Caco-2 (cell line): Measurements from ENCODE around the gene SEC31A. TPM values are rescaled to one million over a fixed set of nuclear protein-coding genes. Genes with fewer than 3 reads are reported as not detected.

Experiments
- BruUV-seq: library from RNA; stranded (reverse); fragments of 400-500 nt; replicated peaks from 2 replicates; lab custom pipeline; 2021; lab: Mats Ljungman, UMichigan
- CTCF ChIA-PET: fragments of 300-600 bp; sonication (Branson Sonifier 250); formaldehyde crosslinking; loops from one replicate; lab custom pipeline; 2022; ENCODE audit warnings: antibody characterized with exemption; lab: Charles Lee
- POLR2A ChIA-PET: fragments of 300-600 bp; sonication (Branson Sonifier 250); formaldehyde crosslinking; loops from one replicate; lab custom pipeline; 2022; ENCODE audit warnings: antibody characterized with exemption; lab: Charles Lee
- DNase-seq, 2 experiments: peaks; one replicate each; pipeline versions ENCODE4 v3.0.0 to v3.0.0-alpha.2; 2020 to 2022
- H3K27me3 ChIP-seq: replicated peaks from 2 replicates; pipeline ENCODE4 v1.6.0; 2011; ENCODE audit warnings: low read length; ENCODE audit not compliant: control insufficient read depth, insufficient read depth
- H3K36me3 ChIP-seq: 2 replicates; pipeline ENCODE4 v1.5.1; 2011; ENCODE audit warnings: low read length; ENCODE audit not compliant: control insufficient read depth, insufficient read depth
- H3K4me1 ChIP-seq: fragments of 250-450 bp; sonication (Bioruptor Pico); 2 replicates; pipeline ENCODE4 v1.5.1; 2020; ENCODE audit warnings: mild to moderate bottlenecking
- H3K4me3 ChIP-seq: 2 replicates; pipeline ENCODE4 v1.5.1; 2011; ENCODE audit warnings: low read depth, mild to moderate bottlenecking, control low read depth, low read length
- H3K9me3 ChIP-seq: fragments of 250-450 bp; sonication (Bioruptor Pico); 2 replicates; pipeline ENCODE4 v1.5.1; 2020; ENCODE audit warnings: mild to moderate bottlenecking, moderate library complexity
- H3K27ac Mint-ChIP-seq: one replicate; pipeline ENCODE4 v1.8.0; 2022; ENCODE audit warnings: mixed read lengths; ENCODE audit not compliant: unreplicated experiment
- H3K27me3 Mint-ChIP-seq: one replicate; pipeline ENCODE4 v1.8.0; 2022; ENCODE audit warnings: mixed read lengths; ENCODE audit not compliant: insufficient read depth, unreplicated experiment
- H3K36me3 Mint-ChIP-seq: one replicate; pipeline ENCODE4 v1.8.0; 2022; ENCODE audit warnings: mild to moderate bottlenecking, mixed read lengths; ENCODE audit not compliant: insufficient read depth, unreplicated experiment
- H3K4me1 Mint-ChIP-seq: one replicate; pipeline ENCODE4 v1.8.0; 2022; ENCODE audit warnings: low read depth, mixed read lengths; ENCODE audit not compliant: unreplicated experiment
- H3K4me3 Mint-ChIP-seq: one replicate; pipeline ENCODE4 v1.8.0; 2022; ENCODE audit warnings: mild to moderate bottlenecking, moderate library complexity, mixed read lengths; ENCODE audit not compliant: unreplicated experiment
- H3K9me3 Mint-ChIP-seq: one replicate; pipeline ENCODE4 v1.8.0; 2022; ENCODE audit warnings: mixed read lengths; ENCODE audit not compliant: unreplicated experiment
- CTCF ChIP-seq, 2 experiments: fragments of 200-600 bp in 1 of 2; IDR thresholded peaks; 1 replicate in 1 of 2; 2 replicates in 1 of 2; pipeline versions ENCODE4 v1.5.1 to v1.8.0; 2011 to 2022; ENCODE audit warnings: antibody characterized with exemption in 1 of 2, control low read depth in 1 of 2, inconsistent platforms in 1 of 2, low read depth in 1 of 2, low read length in 1 of 2, mild to moderate bottlenecking in 1 of 2, moderate library complexity in 1 of 2; ENCODE audit not compliant: insufficient read depth in 1 of 2, severe bottlenecking in 1 of 2, unreplicated experiment in 1 of 2
- intact Hi-C: fragments of 100-400 bp; cut with micrococcal nuclease; formaldehyde crosslinking; loops from one replicate; pipeline ENCODE4 v1.10.0; 2022; ENCODE audit not compliant: unreplicated experiment
- total RNA-seq: library from RNA; stranded (reverse); gene quantifications from 2 replicates; pipeline ENCODE4 v1.2.3, GENCODE V29; 2022

The SEC31A gene
- total RNA-seq, 1 experiment from 2014 or later = 175 TPM

- Histone ChIP-seq H3K36me3 (no peaks in the 10 kb centered on the region), H3K9me3 (no peaks in the 10 kb centered on the region), H3K4me3 (no peak overlapping the region), H3K4me1 (peaks cover 9% of the 10 kb centered on the region), H3K27me3 (no peaks in the 10 kb centered on the region)
- POLR2A ChIA-PET = no interaction called here
- H3K4me3 Mint-ChIP-seq = no peak overlapping the region
- peaks cover 14% of the 10 kb centered on the region for H3K4me1 Mint-ChIP-seq
- BruUV-seq = no TSS peak
- intact Hi-C loops = no loop called here
- no peaks in the 10 kb centered on the region for H3K9me3 Mint-ChIP-seq
- CTCF ChIA-PET = no interaction called here
- H3K36me3 Mint-ChIP-seq = no peaks in the 10 kb centered on the region
- TF ChIP-seq CTCF (IDR thresholded peaks at IDR 0.05; ENCODE audit: insufficient read depth in 1 of 2, low read depth in 1 of 2, low read length in 1 of 2, severe bottlenecking in 1 of 2, unreplicated experiment in 1 of 2) = no peak
- H3K27ac Mint-ChIP-seq = no peak overlapping the region
- no peaks in the 10 kb centered on the region for H3K27me3 Mint-ChIP-seq
- no peak for DNase-seq
These were observed 101.8 kb downstream of the SEC31A start for GRCh38 chr4:82789025-82789776.

GRCh38 chr4:82787342-82787741 lies 103.6 kb downstream of the SEC31A start:
- peaks cover 19% of the 10 kb centered on the region for H3K4me1 Mint-ChIP-seq
- Histone ChIP-seq H3K27me3 (no peaks in the 10 kb centered on the region), H3K9me3 (no peaks in the 10 kb centered on the region), H3K4me3 (no peak overlapping the region), H3K36me3 (no peaks in the 10 kb centered on the region), H3K4me1 (peaks cover 17% of the 10 kb centered on the region)
- ChIA-PET CTCF (no interaction called here), POLR2A (no interaction called here)
- intact Hi-C loops = no loop called here
- no peak overlapping the region for H3K27ac Mint-ChIP-seq
- no peak for TF ChIP-seq CTCF (IDR thresholded peaks at IDR 0.05; ENCODE audit: insufficient read depth in 1 of 2, low read depth in 1 of 2, low read length in 1 of 2, severe bottlenecking in 1 of 2, unreplicated experiment in 1 of 2)
- H3K36me3 Mint-ChIP-seq = no peaks in the 10 kb centered on the region
- H3K4me3 Mint-ChIP-seq = no peak overlapping the region
- H3K27me3 Mint-ChIP-seq = no peaks in the 10 kb centered on the region
- DNase-seq = no peak
- BruUV-seq = no TSS peak
- no peaks in the 10 kb centered on the region for H3K9me3 Mint-ChIP-seq

DNA sequence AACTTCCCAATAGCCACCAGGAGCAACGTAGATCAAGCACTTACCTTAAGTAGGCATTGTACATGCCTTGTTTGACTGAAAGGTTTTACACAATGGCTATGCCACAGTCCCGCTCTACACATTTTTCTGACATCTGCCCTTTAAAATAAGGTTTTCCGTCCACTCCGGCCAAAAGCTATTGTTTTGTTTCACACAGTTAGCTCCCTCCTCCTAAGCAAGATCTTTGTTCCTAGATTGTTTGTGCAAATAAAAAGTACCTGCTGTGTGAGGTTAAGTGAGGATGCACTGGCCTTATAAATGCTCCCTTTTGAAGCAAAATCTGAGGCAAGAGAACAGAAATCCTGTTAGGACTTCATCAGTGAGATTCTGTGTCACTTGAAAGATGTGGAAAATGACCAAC lies 104.1 kb downstream of the SEC31A start:
- Histone ChIP-seq H3K4me3 (no peak overlapping the region), H3K27me3 (no peaks in the 10 kb centered on the region), H3K9me3 (no peaks in the 10 kb centered on the region), H3K4me1 (peaks cover 17% of the 10 kb centered on the region), H3K36me3 (no peaks in the 10 kb centered on the region)
- BruUV-seq = no TSS peak
- H3K9me3 Mint-ChIP-seq = no peaks in the 10 kb centered on the region
- peaks cover 20% of the 10 kb centered on the region for H3K4me1 Mint-ChIP-seq
- H3K4me3 Mint-ChIP-seq = no peak overlapping the region
- no peak for DNase-seq
- no peaks in the 10 kb centered on the region for H3K36me3 Mint-ChIP-seq
- POLR2A ChIA-PET = no interaction called here
- no peak overlapping the region for H3K27ac Mint-ChIP-seq
- CTCF ChIA-PET = no interaction called here
- intact Hi-C loops = no loop called here
- H3K27me3 Mint-ChIP-seq = no peaks in the 10 kb centered on the region
- no peak for TF ChIP-seq CTCF (IDR thresholded peaks at IDR 0.05; ENCODE audit: insufficient read depth in 1 of 2, low read depth in 1 of 2, low read length in 1 of 2, severe bottlenecking in 1 of 2, unreplicated experiment in 1 of 2)
